ENCODE data around the gene LMO7.

Gene LMO7

DNA sequence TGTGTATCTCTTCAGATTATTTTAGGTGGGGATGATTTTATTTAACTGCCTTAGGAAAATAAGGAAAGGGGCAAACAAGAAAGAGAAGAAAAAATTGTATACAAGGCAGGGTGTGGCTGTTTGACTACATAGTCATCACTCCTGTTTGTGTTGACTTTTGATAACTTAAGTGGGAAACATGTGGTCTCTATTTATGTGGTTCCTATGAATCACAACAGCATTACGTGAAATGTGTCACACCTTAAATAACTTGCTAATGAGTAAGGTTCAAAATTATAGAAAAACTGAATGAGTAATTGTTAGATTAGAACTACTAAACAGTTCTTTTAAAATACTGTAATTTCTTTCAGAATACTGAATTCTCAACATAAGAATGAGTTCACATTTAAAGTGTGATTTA is 69.3 kb downstream of the LMO7 start:
- no peak overlapping the region for H3K27ac ChIP-seq (ENCODE audit: low read depth, low read length, poor library complexity, severe bottlenecking)
- TF ChIP-seq EZH2 (IDR thresholded peaks at IDR 0.05; ENCODE audit: borderline replicate concordance, low read length): no peak
- TF ChIP-seq, protein P1, sequence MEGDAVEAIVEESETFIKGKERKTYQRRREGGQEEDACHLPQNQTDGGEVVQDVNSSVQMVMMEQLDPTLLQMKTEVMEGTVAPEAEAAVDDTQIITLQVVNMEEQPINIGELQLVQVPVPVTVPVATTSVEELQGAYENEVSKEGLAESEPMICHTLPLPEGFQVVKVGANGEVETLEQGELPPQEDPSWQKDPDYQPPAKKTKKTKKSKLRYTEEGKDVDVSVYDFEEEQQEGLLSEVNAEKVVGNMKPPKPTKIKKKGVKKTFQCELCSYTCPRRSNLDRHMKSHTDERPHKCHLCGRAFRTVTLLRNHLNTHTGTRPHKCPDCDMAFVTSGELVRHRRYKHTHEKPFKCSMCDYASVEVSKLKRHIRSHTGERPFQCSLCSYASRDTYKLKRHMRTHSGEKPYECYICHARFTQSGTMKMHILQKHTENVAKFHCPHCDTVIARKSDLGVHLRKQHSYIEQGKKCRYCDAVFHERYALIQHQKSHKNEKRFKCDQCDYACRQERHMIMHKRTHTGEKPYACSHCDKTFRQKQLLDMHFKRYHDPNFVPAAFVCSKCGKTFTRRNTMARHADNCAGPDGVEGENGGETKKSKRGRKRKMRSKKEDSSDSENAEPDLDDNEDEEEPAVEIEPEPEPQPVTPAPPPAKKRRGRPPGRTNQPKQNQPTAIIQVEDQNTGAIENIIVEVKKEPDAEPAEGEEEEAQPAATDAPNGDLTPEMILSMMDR (IDR thresholded peaks at IDR 0.05; ENCODE audit: low read length): no peak

DNA sequence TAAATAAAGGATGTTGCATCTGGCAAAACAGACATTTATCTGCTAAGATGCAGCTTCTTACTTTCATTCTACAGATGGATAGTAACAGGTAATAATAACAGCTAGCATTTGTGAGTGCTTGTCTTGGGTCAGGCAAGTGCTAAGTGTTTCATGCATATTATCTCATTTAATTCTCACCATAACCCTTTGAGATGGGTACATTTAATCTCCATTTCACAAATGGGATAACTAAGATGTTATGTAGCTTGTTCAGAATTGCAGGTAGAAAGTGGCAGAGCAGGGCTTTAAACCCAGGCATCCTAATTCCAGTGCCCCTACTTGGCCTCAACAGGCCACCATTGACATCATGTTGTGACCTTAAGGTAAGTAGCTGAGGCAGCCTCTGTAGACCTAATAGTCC is 69.8 kb downstream of the LMO7 start:
- Histone ChIP-seq H2AFZ (ENCODE audit: low read length) (no peak overlapping the region), H3K36me3 (ENCODE audit: insufficient read depth, low read length) (no peaks in the 10 kb centered on the region), H3K9me2 (ENCODE audit: low read depth, low read length) (no peaks in the 10 kb centered on the region), H3K27ac (ENCODE audit: low read depth, low read length, poor library complexity, severe bottlenecking) (no peak overlapping the region), H3K9ac (ENCODE audit: low read length) (no peak overlapping the region), H3K9me3 (ENCODE audit: low read length) (no peaks in the 10 kb centered on the region), H3K4me3 (ENCODE audit: low read depth, low read length, poor library complexity, severe bottlenecking) (no peak overlapping the region), H4K20me1 (ENCODE audit: insufficient read depth, low read length) (no peaks in the 10 kb centered on the region), H3K4me2 (ENCODE audit: low read length) (no peak overlapping the region), H3K4me1 (ENCODE audit: insufficient read depth, low read length, severe bottlenecking) (no peaks in the 10 kb centered on the region), H3F3A (ENCODE audit: insufficient read depth, low read length) (no peaks in the 10 kb centered on the region), H3K79me2 (ENCODE audit: insufficient read depth, low read length) (peaks cover 15% of the 10 kb centered on the region; the same call in 1 of the 2 replicates), H3K27me3 (ENCODE audit: insufficient read depth, low read length) (no peaks in the 10 kb centered on the region)
- no peak for TF ChIP-seq EZH2 (IDR thresholded peaks at IDR 0.05; ENCODE audit: borderline replicate concordance, low read length)
- TF ChIP-seq, protein P1 (IDR thresholded peaks at IDR 0.05; ENCODE audit: low read length): no peak

More for the DNA sequence above, 69.3 kb downstream of the LMO7 start:
- no peak overlapping the region for H2AFZ ChIP-seq (ENCODE audit: low read length)
- H3K27me3 ChIP-seq (ENCODE audit: insufficient read depth, low read length): no peaks in the 10 kb centered on the region
- no peaks in the 10 kb centered on the region for H3K9me3 ChIP-seq (ENCODE audit: low read length)
- no peaks in the 10 kb centered on the region for H3K4me1 ChIP-seq (ENCODE audit: insufficient read depth, low read length, severe bottlenecking)
- no peaks in the 10 kb centered on the region for H3K9me2 ChIP-seq (ENCODE audit: low read depth, low read length)
- no peak overlapping the region for H3K4me2 ChIP-seq (ENCODE audit: low read length)
- H3K79me2 ChIP-seq (ENCODE audit: insufficient read depth, low read length): peaks cover 15% of the 10 kb centered on the region; the same call in 1 of the 2 replicates
- H3K9ac ChIP-seq (ENCODE audit: low read length): no peak overlapping the region
- no peaks in the 10 kb centered on the region for H3K36me3 ChIP-seq (ENCODE audit: insufficient read depth, low read length)
- H4K20me1 ChIP-seq (ENCODE audit: insufficient read depth, low read length): no peaks in the 10 kb centered on the region
- H3F3A ChIP-seq (ENCODE audit: insufficient read depth, low read length): no peaks in the 10 kb centered on the region
- no peak overlapping the region for H3K4me3 ChIP-seq (ENCODE audit: low read depth, low read length, poor library complexity, severe bottlenecking)

DNA sequence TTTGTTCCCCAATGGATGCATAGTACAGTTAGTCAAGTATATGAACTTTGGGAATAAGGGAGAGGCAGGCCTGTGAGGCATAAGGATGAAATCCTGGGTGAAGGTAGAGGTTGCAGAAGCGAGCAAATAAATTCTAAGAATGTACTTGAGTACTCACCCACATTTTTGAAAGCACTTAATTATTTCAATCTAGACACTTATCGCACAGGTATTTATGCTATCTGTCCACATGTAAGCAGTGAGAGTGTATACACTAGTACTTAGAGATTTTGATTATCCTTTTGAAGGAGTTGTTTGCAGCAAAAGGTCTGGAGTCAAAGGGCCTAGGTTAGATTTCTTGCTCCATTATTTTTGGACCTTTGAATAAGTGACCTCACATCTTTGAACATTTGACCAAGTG is 77.7 kb downstream of the LMO7 start:
- Histone ChIP-seq H3K27me3 (ENCODE audit: insufficient read depth, low read length) (no peaks in the 10 kb centered on the region), H3K4me2 (ENCODE audit: low read length) (no peak overlapping the region), H3K9me3 (ENCODE audit: low read length) (no peaks in the 10 kb centered on the region), H3K36me3 (ENCODE audit: insufficient read depth, low read length) (peaks cover 5% of the 10 kb centered on the region; the same call in 1 of the 2 replicates), H3K9ac (ENCODE audit: low read length) (no peak overlapping the region), H3K9me2 (ENCODE audit: low read depth, low read length) (no peaks in the 10 kb centered on the region), H3K4me3 (ENCODE audit: low read depth, low read length, poor library complexity, severe bottlenecking) (no peak overlapping the region), H4K20me1 (ENCODE audit: insufficient read depth, low read length) (no peaks in the 10 kb centered on the region), H3K4me1 (ENCODE audit: insufficient read depth, low read length, severe bottlenecking) (peaks cover 14% of the 10 kb centered on the region), H3K27ac (ENCODE audit: low read depth, low read length, poor library complexity, severe bottlenecking) (no peak overlapping the region), H3K79me2 (ENCODE audit: insufficient read depth, low read length) (no peaks in the 10 kb centered on the region), H3F3A (ENCODE audit: insufficient read depth, low read length) (no peaks in the 10 kb centered on the region), H2AFZ (ENCODE audit: low read length) (no peak overlapping the region)
- TF ChIP-seq, protein P1 (IDR thresholded peaks at IDR 0.05; ENCODE audit: low read length): no peak
- no peak for TF ChIP-seq EZH2 (IDR thresholded peaks at IDR 0.05; ENCODE audit: borderline replicate concordance, low read length)
